SW 1271 (cell line): ENCODE data around the gene WIPF3.

ENCODE experiments used
- DNase-seq, 2 experiments: peaks; one replicate each; lab custom pipeline; 2025; lab: John Stamatoyannopoulos, UW

WIPF3 gene

GRCh38 chr7:29809533-29810155 is 3.3 kb downstream of the WIPF3 start:
- no peak for DNase-seq

DNA sequence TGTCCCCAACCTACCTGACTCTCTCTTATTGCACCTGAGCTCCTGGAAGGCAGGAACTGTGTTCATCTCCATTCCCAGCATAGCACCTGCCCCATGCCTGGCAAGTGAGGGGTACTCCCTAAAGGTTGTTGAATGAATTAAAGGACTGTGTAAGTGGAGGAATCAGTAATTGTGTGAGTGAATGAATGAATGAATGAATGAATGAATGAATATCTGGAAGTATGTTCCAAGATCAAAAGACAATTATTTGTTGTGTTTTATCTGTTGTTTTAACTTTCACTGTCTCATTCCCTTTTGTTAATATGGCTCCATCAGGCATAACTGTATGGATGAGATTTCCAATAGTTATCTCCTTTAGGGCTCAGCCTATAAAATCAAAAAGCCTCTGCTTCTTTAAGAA is 4.0 kb downstream of the WIPF3 start:
- no peak for DNase-seq

DNA sequence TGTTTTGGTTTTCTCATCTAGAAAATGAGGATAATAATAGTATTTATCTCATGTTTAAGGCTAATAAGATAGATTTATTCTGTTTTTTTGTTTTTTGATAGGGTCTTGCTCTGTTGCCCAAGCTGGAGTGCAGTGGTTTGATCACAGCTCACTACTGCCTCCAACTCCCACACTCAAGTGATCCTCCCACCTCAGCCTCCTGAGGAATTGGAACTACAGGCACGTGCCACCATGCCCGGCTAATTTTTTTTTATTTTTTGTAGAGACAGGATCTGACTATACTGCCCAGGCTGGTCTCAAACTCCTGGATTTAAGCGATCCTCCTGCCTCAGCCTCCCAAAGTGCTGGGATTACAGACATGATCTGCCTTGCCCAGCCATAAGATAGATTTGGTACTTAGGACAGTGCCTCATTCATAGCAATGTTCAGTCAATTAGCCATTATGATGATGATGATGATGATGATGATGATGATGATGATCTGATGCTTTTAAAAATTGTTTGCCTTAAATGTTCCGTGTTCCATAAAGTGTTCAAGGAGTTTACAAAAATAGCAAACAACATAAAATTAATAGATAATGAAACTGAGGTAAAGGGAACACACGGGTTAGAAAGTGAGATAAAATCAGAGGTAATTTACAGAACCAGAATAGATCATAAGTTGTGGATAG is 4.6 kb downstream of the WIPF3 start:
- no peak for DNase-seq

- no peak for DNase-seq
These were observed 5.3 kb downstream of the WIPF3 start for GRCh38 chr7:29811586-29811985.

DNA sequence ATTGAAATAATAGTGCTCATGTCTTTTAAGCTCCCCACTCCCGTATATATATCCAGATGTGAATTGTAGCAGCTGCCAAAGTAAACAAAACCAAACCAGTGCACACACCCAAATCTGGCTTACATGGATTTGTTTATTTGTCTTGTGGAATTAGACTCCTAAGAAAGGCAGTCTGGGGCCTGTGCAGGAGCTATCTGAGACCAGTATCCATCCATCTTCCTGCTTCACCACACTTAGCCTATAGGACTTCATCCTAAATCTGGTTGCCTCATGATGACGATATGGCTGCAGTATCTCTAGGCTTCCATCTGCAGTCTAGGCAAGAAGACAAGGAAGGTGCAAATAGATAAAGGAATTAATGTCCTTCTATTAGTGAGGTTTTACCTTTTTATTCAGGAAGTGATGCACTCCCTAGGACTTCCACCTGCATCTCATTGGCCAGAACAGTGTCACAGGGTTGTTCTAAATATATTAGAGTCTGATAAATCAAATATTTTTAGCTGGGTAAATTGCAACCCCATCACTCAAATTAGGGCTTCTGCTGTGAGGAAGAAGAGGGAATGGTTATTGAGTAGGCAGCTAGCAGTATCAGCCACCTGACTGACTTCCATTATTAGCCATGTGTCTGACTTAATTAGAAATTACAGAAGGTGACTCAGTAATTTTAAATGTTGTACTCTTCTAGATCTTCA is 6.0 kb downstream of the WIPF3 start:
- DNase-seq, result no peak

GRCh38 chr7:29815181-29816105 is 9.1 kb downstream of the WIPF3 start:
- no peak for DNase-seq

GRCh38 chr7:29818308-29818707 is 12.0 kb downstream of the WIPF3 start:
- DNase-seq, result no peak

- no peak for DNase-seq
These were observed 19.6 kb downstream of the WIPF3 start for GRCh38 chr7:29825775-29826529.

DNA sequence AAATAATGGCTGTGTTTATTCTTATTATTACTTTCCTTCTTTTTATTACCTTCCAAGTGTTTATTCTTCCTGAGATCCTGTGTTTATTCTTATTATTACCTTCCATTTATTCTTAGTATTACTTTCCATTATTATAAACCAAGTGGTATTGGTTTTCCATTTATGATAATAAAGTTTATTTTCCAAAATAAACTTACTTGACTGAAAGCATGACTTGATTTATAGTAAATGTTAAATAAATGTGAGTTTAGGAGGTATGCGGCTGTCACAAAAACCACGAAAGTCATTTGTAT is 20.2 kb downstream of the WIPF3 start:
- DNase-seq, result no peak

- no peak for DNase-seq
These were observed 20.6 kb downstream of the WIPF3 start for GRCh38 chr7:29826904-29827303.

DNA sequence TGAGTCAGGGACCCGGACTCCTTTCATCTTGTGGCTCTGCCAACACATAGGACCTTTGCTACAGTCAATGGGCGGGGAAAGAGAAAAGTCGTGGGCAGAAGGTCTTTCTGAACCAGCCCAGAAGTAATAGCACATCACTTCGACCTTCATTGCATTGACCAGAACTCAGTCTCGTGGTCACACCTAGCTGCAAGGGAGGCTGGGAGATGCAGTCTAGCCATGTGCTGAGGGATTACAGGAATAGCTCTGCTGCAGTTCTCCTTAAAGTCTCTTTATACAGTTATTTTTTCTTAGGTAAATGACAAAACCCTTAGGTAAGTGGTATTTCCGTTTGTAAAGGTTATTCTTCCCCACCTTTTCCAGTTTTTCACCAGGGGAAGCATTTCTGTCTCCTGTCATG is 25.4 kb downstream of the WIPF3 start:
- no peak for DNase-seq

DNA sequence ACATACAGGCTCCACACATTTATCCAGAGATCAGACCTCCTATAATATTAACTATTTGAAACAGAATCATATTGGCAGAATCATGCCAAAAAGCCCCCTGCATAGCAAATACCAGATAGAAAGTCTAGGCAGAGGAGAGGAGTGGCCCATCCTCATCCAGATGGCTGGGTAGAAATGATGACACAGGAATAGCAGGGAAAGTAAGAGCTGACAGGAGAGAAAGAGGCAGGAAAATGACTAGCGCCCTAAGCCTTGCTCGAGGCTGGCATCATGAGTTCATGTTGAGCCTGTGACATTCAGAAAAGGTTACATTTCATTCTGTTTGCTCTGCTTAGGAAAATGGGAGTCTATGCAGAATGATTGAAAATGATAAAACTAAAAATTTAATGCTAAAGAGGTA is 27.6 kb downstream of the WIPF3 start:
- DNase-seq, result no peak

- DNase-seq, result no peak
These were observed 29.4 kb downstream of the WIPF3 start for GRCh38 chr7:29835718-29836117.

DNA sequence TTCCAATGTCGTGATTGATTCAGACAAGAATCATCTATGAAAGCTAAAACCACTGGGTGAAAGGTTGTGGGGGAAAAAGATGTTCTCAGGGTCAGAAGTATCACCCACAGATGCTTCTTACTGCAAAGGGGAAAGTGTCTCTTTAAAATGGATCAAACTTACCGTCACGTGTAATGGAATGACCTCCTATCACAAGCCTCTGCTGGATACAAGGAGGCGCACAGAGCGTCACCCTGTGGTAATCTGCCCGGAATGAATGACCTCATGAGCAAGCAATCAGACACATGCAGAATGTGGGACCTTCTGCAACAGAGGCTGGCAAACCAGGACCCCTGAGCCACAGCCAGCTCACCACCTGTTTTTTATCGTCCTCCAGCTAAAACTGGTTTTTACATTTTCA is 33.0 kb downstream of the WIPF3 start:
- peak in 1 of 2 experiments; percentile 2 for DNase-seq

GRCh38 chr7:29839921-29840320 is 33.6 kb downstream of the WIPF3 start:
- DNase-seq, result no peak

DNA sequence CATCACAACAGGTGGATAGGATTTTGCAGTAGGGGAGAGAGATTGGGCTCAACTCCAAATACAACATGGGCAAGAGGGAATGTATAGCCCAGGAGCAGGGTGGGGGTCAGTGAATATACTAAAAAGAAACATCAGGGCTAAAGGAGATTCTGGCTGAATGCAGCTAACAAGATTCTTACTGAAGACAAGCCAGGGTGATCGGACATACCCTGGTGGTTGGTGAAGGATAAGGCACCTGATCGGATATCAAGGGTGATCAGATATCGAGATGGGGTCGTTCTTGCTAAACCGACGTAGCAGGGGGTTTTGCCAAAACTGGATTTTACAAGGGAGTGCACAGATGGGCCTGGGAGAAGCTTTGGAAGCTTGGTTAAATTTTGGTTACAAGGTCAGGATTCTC is 34.4 kb downstream of the WIPF3 start:
- no peak for DNase-seq

DNA sequence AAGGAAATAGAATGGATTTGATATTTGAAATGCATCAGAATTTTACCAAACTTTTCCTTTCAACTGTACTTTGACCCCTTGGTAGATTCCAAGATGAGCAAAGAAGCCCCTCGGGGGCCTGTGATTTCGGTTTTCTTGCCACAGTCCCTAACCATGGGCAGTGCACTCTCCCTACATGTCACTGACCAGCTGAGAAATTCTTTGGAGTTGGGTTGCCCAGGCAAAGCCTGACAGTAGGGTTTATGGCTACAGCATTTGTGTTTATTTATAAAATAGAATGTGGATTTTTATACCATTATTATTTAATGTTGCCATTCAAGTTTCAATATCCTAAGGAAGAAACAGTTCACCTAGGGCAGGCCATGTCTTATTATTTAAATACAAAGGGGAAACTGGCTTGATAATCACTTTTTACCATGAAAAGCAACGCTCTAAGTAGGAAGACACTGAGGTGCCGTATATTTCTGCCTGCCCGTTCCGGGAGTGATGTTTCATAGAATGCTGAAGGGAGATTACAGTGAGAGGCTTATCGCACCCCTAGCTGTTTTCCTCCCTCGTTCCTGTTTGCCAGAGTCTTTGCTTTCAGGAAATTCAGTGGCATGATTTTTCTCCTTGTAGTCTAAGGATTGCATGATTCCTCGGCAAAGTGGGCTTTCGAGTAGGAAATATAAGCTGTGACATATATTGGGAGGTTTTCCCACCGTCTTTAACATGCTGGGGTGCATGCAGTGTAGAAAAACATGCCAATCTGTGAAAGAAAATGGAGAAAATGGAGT is 35.8 kb downstream of the WIPF3 start:
- DNase-seq, result no peak

GRCh38 chr7:29843093-29843492 is 36.8 kb downstream of the WIPF3 start:
- no peak for DNase-seq

DNA sequence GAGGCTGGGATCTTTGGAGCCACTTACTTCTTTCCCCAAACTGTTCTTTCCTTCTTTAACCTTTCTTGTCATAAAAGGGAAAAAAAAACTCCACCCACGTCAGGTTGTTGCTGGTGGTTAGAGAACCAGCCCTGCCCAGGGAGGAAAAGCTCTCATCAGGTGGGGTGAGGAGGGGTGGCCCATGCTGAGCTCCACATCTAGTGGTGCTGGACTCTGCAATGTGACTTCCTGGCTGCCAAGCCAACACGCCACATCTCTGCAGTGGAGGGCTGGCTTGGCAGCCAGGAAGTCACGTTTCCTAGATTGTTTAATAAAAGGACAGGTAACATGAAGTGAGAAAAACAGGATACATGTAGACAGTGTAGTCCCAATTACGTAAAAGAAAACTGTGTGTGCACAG is 37.4 kb downstream of the WIPF3 start:
- DNase-seq, result no peak

DNA sequence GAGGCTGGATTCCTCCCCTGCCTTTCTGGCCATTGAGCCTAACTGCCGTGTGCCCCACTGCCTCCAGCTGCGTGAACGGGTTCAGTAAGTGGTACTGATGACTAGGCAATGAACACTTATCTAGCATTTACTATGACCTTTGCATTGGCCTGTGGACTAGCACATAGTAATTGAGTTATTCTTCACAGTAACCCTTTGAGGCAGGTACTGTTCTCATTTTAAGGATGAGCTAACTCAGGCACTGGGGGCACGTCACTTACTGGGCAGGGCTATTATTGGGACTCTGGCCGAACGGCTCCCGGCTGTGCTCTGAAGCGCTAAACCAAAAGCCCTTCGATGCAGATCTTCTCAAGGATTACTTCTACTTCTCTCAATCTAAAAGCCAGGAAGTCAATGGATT is 38.3 kb downstream of the WIPF3 start:
- DNase-seq, result no peak

GRCh38 chr7:29847496-29847895 is 41.2 kb downstream of the WIPF3 start:
- no peak for DNase-seq
